Uterus (tissue), 4 donors: Measurements from ENCODE around the gene PPP1R27. TPM values are rescaled to one million over a fixed set of nuclear protein-coding genes. Genes with fewer than 3 reads are reported as not detected.

Source experiments
- DNase-seq, 2 donors: peaks; one replicate each; pipeline ENCODE4 v3.0.0-alpha.2; 2019 to 2020
- H3K27ac ChIP-seq, 2 donors: fragments of 200-600 bp; sonication (generic); 1 replicate in 1 of 2; 2 replicates in 1 of 2; pipeline ENCODE4 v1.5.1; 2016 to 2018
- H3K27me3 ChIP-seq, 2 donors: fragments of 200-600 bp; sonication (generic); one replicate each; pipeline ENCODE4 v1.5.1; 2018 to 2019; ENCODE audit warnings: control low read depth in 1 of 2
- H3K36me3 ChIP-seq, 2 donors: fragments of 200-600 bp; sonication (generic); one replicate each; pipeline ENCODE4 v1.5.1; 2019; ENCODE audit warnings: control low read depth in 1 of 2
- H3K4me1 ChIP-seq, 2 donors: fragments of 200-600 bp; sonication (generic); one replicate each; pipeline ENCODE4 v1.5.1; 2018 to 2019; ENCODE audit warnings: control low read depth in 1 of 2
- H3K4me3 ChIP-seq, 2 donors: fragments of 200-600 bp; sonication (generic); 1 replicate in 1 of 2; 2 replicates in 1 of 2; pipeline ENCODE4 v1.5.1; 2018 to 2019; ENCODE audit warnings: mild to moderate bottlenecking in 1 of 2
- H3K9me3 ChIP-seq, 2 donors: fragments of 200-600 bp; sonication (generic); one replicate each; pipeline ENCODE4 v1.5.1; 2019; ENCODE audit warnings: control low read depth in 1 of 2
- CTCF ChIP-seq, 4 experiments: fragments of 200-600 bp in 2 of 4; fragments of 450-650 bp in 2 of 4; sonication (generic) in 2 of 4; IDR thresholded peaks; one replicate each; pipeline ENCODE4 v1.5.1; 2016 to 2019; ENCODE audit warnings: antibody characterized with exemption in 4 of 4, mild to moderate bottlenecking in 2 of 4, moderate library complexity in 1 of 4
- POLR2A ChIP-seq, 2 donors: fragments of 450-650 bp; IDR thresholded peaks; one replicate each; pipeline ENCODE4 v1.6.1; 2016; ENCODE audit warnings: antibody characterized with exemption in 2 of 2, mild to moderate bottlenecking in 1 of 2, moderate library complexity in 1 of 2
- intact Hi-C: fragments of 100-400 bp; cut with DNase I; formaldehyde crosslinking; loops from one replicate; pipeline ENCODE4 v1.15.1; 2023; ENCODE audit warnings: low total_unique reads
- total RNA-seq, 4 donors: library from RNA; depleted of rRNA in 3 of 4; stranded (reverse); fragments of >200 nt in 3 of 4; gene quantifications; one replicate each; pipeline versions ENCODE4 v1.1.0 to v1.2.4, GENCODE V29; 2014 to 2023
- donor health status: DM: yes; HTN: yes; CAD: no.

Gene PPP1R27
- total RNA-seq, 4 donors from 2014 or later = 1.6 TPM; not detected in 3

GRCh38 chr17:81794509-81794908 is 40.3 kb downstream of the PPP1R27 start:
- Histone ChIP-seq H3K27me3 (peaks cover 0 to 4% of the 10 kb centered on the region in 2 donors), H3K36me3 (no peaks in the 10 kb centered on the region), H3K27ac (no peak overlapping the region), H3K4me3 (no peak overlapping the region), H3K4me1 (no peaks in the 10 kb centered on the region), H3K9me3 (no peaks in the 10 kb centered on the region)
- intact Hi-C loops = no loop called here
- no peak for TF ChIP-seq CTCF (IDR thresholded peaks at IDR 0.05)
- no peak for TF ChIP-seq POLR2A (IDR thresholded peaks at IDR 0.05)
- DNase-seq = no peak

GRCh38 chr17:81794074-81794476 is 40.8 kb downstream of the PPP1R27 start:
- no peak for DNase-seq
- H3K27me3 ChIP-seq = peaks cover 0 to 4% of the 10 kb centered on the region in 2 donors
- H3K27ac ChIP-seq = no peak overlapping the region
- TF ChIP-seq POLR2A (IDR thresholded peaks at IDR 0.05) (no peak), CTCF (IDR thresholded peaks at IDR 0.05) (no peak)
- H3K9me3 ChIP-seq = no peaks in the 10 kb centered on the region
- no peaks in the 10 kb centered on the region for H3K36me3 ChIP-seq
- intact Hi-C loops = no loop called here
- H3K4me3 ChIP-seq = no peak overlapping the region
- no peaks in the 10 kb centered on the region for H3K4me1 ChIP-seq

- intact Hi-C loops = no loop called here
- DNase-seq = no peak
- Histone ChIP-seq H3K27me3 (peaks cover 0 to 4% of the 10 kb centered on the region in 2 donors), H3K9me3 (no peaks in the 10 kb centered on the region), H3K4me3 (no peak overlapping the region), H3K36me3 (no peaks in the 10 kb centered on the region), H3K27ac (no peak overlapping the region), H3K4me1 (no peaks in the 10 kb centered on the region)
- no peak for TF ChIP-seq CTCF (IDR thresholded peaks at IDR 0.05)
- no peak for TF ChIP-seq POLR2A (IDR thresholded peaks at IDR 0.05)
Observed at GRCh38 chr17:81792675-81793615, 41.9 kb downstream of the PPP1R27 start.

Other genes with a start within 250 kb of the PPP1R27 start
- gene NPLOC4, start 197.9 kb downstream of the PPP1R27 start, total RNA-seq = 10 to 100 TPM; 14.6 to 86.3 (median 30.9) TPM
- 1 to 10 TPM in 1 of 4 donors, under 1 TPM in 1, not detected in 2; 0.21 to 3.0 TPM for gene TSPAN10, start 197.9 kb downstream of the PPP1R27 start, total RNA-seq
- 1 to 10 TPM in 1 of 4 donors, not detected in 3; 2.1 TPM for gene PDE6G, start 178.5 kb downstream of the PPP1R27 start, total RNA-seq
- gene OXLD1, start 168.4 kb downstream of the PPP1R27 start, total RNA-seq = 10 to 100 TPM in 3 of 4 donors, 1 to 10 TPM in 1; 3.2 to 56.1 (median 20.3) TPM
- 10 to 100 TPM in 1 of 4 donors, 1 to 10 TPM in 2, under 1 TPM in 1; 0.77 to 12.3 (median 3.9) TPM for gene CCDC137, start 168.3 kb downstream of the PPP1R27 start, total RNA-seq
- gene ARL16, start 151.3 kb downstream of the PPP1R27 start, total RNA-seq = 10 to 100 TPM in 3 of 4 donors, 1 to 10 TPM in 1; 4.4 to 36.9 (median 27.0) TPM
- gene HGS, start 151.0 kb downstream of the PPP1R27 start, total RNA-seq = 100 to 1,000 TPM in 1 of 4 donors, 10 to 100 TPM in 3; 21.0 to 121 (median 72.5) TPM
- 10 to 100 TPM in 2 of 4 donors, 1 to 10 TPM in 1, under 1 TPM in 1; 0.77 to 72.9 (median 19.5) TPM for gene MRPL12, start 131.7 kb downstream of the PPP1R27 start, total RNA-seq
- 10 to 100 TPM in 1 of 4 donors, 1 to 10 TPM in 2, not detected in 1; 5.6 to 11.3 (median 7.6) TPM for gene SLC25A10, start 122.8 kb downstream of the PPP1R27 start, total RNA-seq
- not detected for gene GCGR, start 30.9 kb downstream of the PPP1R27 start, total RNA-seq
- 10 to 100 TPM; 30.5 to 92.6 (median 61.3) TPM for gene MCRIP1, start 1.8 kb downstream of the PPP1R27 start, total RNA-seq
- gene P4HB, start 25.5 kb upstream of the PPP1R27 start, total RNA-seq = 100 to 1,000 TPM; 199 to 504 (median 304) TPM
- gene ARHGDIA, start 36.3 kb upstream of the PPP1R27 start, total RNA-seq = 100 to 1,000 TPM in 1 of 4 donors, 10 to 100 TPM in 3; 31.2 to 350 (median 55.1) TPM
- 10 to 100 TPM in 3 of 4 donors, 1 to 10 TPM in 1; 3.2 to 82.1 (median 34.5) TPM for gene ALYREF, start 56.5 kb upstream of the PPP1R27 start, total RNA-seq
- gene ANAPC11, start 56.7 kb upstream of the PPP1R27 start, total RNA-seq = 10 to 100 TPM; 45.9 to 72.6 (median 61.5) TPM
- 1 to 10 TPM in 2 of 4 donors, not detected in 2; 2.0 to 2.1 TPM for gene NPB, start 67.2 kb upstream of the PPP1R27 start, total RNA-seq
- gene PCYT2, start 76.3 kb upstream of the PPP1R27 start, total RNA-seq = 10 to 100 TPM in 3 of 4 donors, 1 to 10 TPM in 1; 4.1 to 27.7 (median 18.8) TPM
- 10 to 100 TPM in 3 of 4 donors, under 1 TPM in 1; 0.77 to 87.1 (median 14.6) TPM for gene SIRT7, start 83.1 kb upstream of the PPP1R27 start, total RNA-seq
- 10 to 100 TPM in 3 of 4 donors, 1 to 10 TPM in 1; 9.7 to 23.1 (median 12.7) TPM for gene MAFG, start 92.7 kb upstream of the PPP1R27 start, total RNA-seq
- gene PYCR1, start 102.2 kb upstream of the PPP1R27 start, total RNA-seq = 10 to 100 TPM in 2 of 4 donors, 1 to 10 TPM in 2; 4.2 to 81.5 (median 8.1) TPM
- gene MYADML2, start 112.2 kb upstream of the PPP1R27 start, total RNA-seq = not detected
- gene NOTUM, start 126.1 kb upstream of the PPP1R27 start, total RNA-seq = 1 to 10 TPM in 1 of 4 donors, not detected in 3; 5.0 TPM
- 10 to 100 TPM in 2 of 4 donors, 1 to 10 TPM in 2; 3.5 to 34.2 (median 13.6) TPM for gene ASPSCR1, start 142.6 kb upstream of the PPP1R27 start, total RNA-seq
- gene CENPX, start 187.8 kb upstream of the PPP1R27 start, total RNA-seq = 100 to 1,000 TPM in 1 of 4 donors, 10 to 100 TPM in 3; 26.7 to 212 (median 49.8) TPM
- 10 to 100 TPM in 1 of 4 donors, 1 to 10 TPM in 2, under 1 TPM in 1; 0.29 to 14.2 (median 5.3) TPM for gene LRRC45, start 188.3 kb upstream of the PPP1R27 start, total RNA-seq
- gene RAC3, start 196.6 kb upstream of the PPP1R27 start, total RNA-seq = 1 to 10 TPM in 1 of 4 donors, under 1 TPM in 1, not detected in 2; 0.91 to 8.4 TPM
- gene DCXR, start 202.6 kb upstream of the PPP1R27 start, total RNA-seq = 100 to 1,000 TPM in 1 of 4 donors, 10 to 100 TPM in 3; 23.8 to 125 (median 67.5) TPM
- gene RFNG, start 216.8 kb upstream of the PPP1R27 start, total RNA-seq = 10 to 100 TPM; 11.8 to 33.7 (median 23.3) TPM
- 100 to 1,000 TPM in 1 of 4 donors, 10 to 100 TPM in 3; 76.0 to 326 (median 85.6) TPM for gene GPS1, start 216.8 kb upstream of the PPP1R27 start, total RNA-seq
- 10 to 100 TPM; 30.2 to 70.6 (median 46.5) TPM for gene DUS1L, start 230.8 kb upstream of the PPP1R27 start, total RNA-seq